Neutrophil (primary cell): Measurements from ENCODE around the gene KIAA0930.

Experiments used
- H3K27ac ChIP-seq: fragments of 200-600 bp; sonication (generic); 2 replicates; pipeline ENCODE4 v1.5.1; 2016; ENCODE audit warnings: mild to moderate bottlenecking, moderate library complexity
- H3K27me3 ChIP-seq: fragments of 200-600 bp; sonication (generic); 2 replicates; pipeline ENCODE4 v1.6.0; 2016; ENCODE audit warnings: mild to moderate bottlenecking
- H3K36me3 ChIP-seq: fragments of 200-600 bp; sonication (generic); 2 replicates; pipeline ENCODE4 v1.5.1; 2017
- H3K4me1 ChIP-seq, 2 experiments: fragments of 200-600 bp in 1 of 2; sonication (generic) in 1 of 2; 1 replicate in 1 of 2; 2 replicates in 1 of 2; pipeline versions ENCODE4 v1.5.1 to v1.6.1; 2013 to 2016; ENCODE audit warnings: low read depth in 1 of 2, low read length in 1 of 2, mild to moderate bottlenecking in 1 of 2, moderate library complexity in 1 of 2; ENCODE audit not compliant: control insufficient read depth in 1 of 2, insufficient read depth in 1 of 2
- H3K4me3 ChIP-seq, 2 experiments: fragments of 200-600 bp in 1 of 2; sonication (generic) in 1 of 2; 1 replicate in 1 of 2; 2 replicates in 1 of 2; pipeline ENCODE4 v1.5.1; 2013 to 2016; ENCODE audit warnings: low read depth in 1 of 2, low read length in 1 of 2, mild to moderate bottlenecking in 1 of 2, moderate library complexity in 1 of 2
- H3K9me3 ChIP-seq: fragments of 200-600 bp; sonication (generic); 2 replicates; pipeline ENCODE4 v1.5.1; 2016
- TF ChIP-seq, protein P1 (sequence below): fragments of 200-600 bp; sonication (generic); IDR thresholded peaks from 2 replicates; pipeline ENCODE4 v1.5.1; 2016; ENCODE audit warnings: antibody characterized with exemption

Gene KIAA0930

GRCh38 chr22:45211848-45212247 is 28.8 kb downstream of the KIAA0930 start:
- Histone ChIP-seq H3K27ac (no peak overlapping the region), H3K4me3 (no peak overlapping the region), H3K27me3 (no peaks in the 10 kb centered on the region), H3K9me3 (no peaks in the 10 kb centered on the region), H3K4me1 (peaks cover 15 to 19% of the 10 kb centered on the region in 2 experiments), H3K36me3 (peaks cover 50% of the 10 kb centered on the region)
- TF ChIP-seq, protein P1, sequence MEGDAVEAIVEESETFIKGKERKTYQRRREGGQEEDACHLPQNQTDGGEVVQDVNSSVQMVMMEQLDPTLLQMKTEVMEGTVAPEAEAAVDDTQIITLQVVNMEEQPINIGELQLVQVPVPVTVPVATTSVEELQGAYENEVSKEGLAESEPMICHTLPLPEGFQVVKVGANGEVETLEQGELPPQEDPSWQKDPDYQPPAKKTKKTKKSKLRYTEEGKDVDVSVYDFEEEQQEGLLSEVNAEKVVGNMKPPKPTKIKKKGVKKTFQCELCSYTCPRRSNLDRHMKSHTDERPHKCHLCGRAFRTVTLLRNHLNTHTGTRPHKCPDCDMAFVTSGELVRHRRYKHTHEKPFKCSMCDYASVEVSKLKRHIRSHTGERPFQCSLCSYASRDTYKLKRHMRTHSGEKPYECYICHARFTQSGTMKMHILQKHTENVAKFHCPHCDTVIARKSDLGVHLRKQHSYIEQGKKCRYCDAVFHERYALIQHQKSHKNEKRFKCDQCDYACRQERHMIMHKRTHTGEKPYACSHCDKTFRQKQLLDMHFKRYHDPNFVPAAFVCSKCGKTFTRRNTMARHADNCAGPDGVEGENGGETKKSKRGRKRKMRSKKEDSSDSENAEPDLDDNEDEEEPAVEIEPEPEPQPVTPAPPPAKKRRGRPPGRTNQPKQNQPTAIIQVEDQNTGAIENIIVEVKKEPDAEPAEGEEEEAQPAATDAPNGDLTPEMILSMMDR: no peak

DNA sequence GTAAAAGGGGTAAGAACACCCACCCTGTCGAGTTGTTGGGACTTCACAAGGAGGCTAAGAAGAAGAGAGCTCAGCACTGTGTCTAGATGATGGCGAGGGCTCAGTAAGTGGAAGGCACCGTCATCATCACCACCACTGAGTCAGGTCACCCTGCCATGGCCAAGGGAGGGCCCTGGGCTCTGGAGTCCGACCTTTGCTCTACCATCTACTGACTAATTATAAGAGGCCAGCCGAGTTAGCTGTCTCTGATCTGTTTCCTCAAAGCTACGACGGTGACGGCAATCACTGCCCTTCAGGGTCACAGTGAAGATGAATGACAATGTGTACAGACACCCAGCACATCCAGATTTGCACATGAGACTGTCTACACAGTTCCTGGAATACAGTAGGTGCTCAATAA is 29.3 kb downstream of the KIAA0930 start:
- H3K9me3 ChIP-seq: no peaks in the 10 kb centered on the region
- peaks cover 15 to 19% of the 10 kb centered on the region in 2 experiments for H3K4me1 ChIP-seq
- peaks cover 55% of the 10 kb centered on the region for H3K36me3 ChIP-seq
- H3K27ac ChIP-seq: no peak overlapping the region
- H3K27me3 ChIP-seq: no peaks in the 10 kb centered on the region
- H3K4me3 ChIP-seq: no peak overlapping the region
- TF ChIP-seq, protein P1: no peak

- TF ChIP-seq, protein P1: no peak
- peaks cover 15 to 19% of the 10 kb centered on the region in 2 experiments for H3K4me1 ChIP-seq
- H3K36me3 ChIP-seq: peaks cover 59% of the 10 kb centered on the region
- H3K27ac ChIP-seq: no peak overlapping the region
- no peaks in the 10 kb centered on the region for H3K9me3 ChIP-seq
- H3K4me3 ChIP-seq: no peak overlapping the region
- H3K27me3 ChIP-seq: no peaks in the 10 kb centered on the region
Observed at GRCh38 chr22:45210991-45211390, 29.7 kb downstream of the KIAA0930 start.

DNA sequence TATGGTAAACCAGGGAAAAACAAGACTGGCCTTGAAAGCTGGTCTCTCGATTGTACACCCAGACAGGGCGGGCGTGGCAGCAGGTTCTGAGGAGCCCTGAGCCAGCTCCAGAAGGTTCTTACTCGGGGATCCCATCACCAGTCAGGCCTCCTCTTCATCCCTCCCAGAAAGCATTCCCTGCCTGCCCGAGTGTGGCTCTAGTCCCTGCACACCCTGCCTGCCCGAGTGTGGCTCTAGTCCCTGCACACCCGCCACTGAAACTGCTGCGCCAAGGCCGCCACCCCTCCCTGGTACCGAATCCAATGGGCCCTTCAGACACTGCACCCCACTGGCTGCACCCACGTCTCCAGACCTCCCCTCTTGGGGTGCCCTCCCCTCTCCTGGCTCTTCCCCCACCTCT is 30.1 kb downstream of the KIAA0930 start:
- Histone ChIP-seq H3K27me3 (no peaks in the 10 kb centered on the region), H3K9me3 (no peaks in the 10 kb centered on the region), H3K36me3 (peaks cover 63% of the 10 kb centered on the region), H3K4me1 (peaks cover 15 to 19% of the 10 kb centered on the region in 2 experiments), H3K27ac (no peak overlapping the region), H3K4me3 (no peak overlapping the region)
- TF ChIP-seq, protein P1: no peak

GRCh38 chr22:45210174-45210573 is 30.5 kb downstream of the KIAA0930 start:
- TF ChIP-seq, protein P1: no peak
- Histone ChIP-seq H3K27me3 (no peaks in the 10 kb centered on the region), H3K36me3 (peaks cover 67% of the 10 kb centered on the region), H3K9me3 (no peaks in the 10 kb centered on the region), H3K4me1 (peaks cover 15 to 19% of the 10 kb centered on the region in 2 experiments), H3K4me3 (no peak overlapping the region), H3K27ac (no peak overlapping the region)
